ENCODE results near the gene PIK3R1.

GRCh38 chr5:68217047-68217355 is 1.4 kb downstream of the PIK3R1 start:
- TF ChIP-seq CTCF (IDR thresholded peaks at IDR 0.05) (no peak), POLR2A (IDR thresholded peaks at IDR 0.05) (no peak)

Data from body of pancreas (tissue), 4 donors.